HS-5 (cell line): ENCODE measurements around the gene SETD7.
"Not testable (repeated sequence)": the region's sequence is repeated elsewhere in the genome, so short reads cannot be mapped to it uniquely, and the experiment has no call there.

Source experiments
- DNase-seq: peaks from one replicate; pipeline ENCODE4 v3.0.0-alpha.2; 2012; ENCODE audit warnings: low read depth

Gene SETD7

DNA sequence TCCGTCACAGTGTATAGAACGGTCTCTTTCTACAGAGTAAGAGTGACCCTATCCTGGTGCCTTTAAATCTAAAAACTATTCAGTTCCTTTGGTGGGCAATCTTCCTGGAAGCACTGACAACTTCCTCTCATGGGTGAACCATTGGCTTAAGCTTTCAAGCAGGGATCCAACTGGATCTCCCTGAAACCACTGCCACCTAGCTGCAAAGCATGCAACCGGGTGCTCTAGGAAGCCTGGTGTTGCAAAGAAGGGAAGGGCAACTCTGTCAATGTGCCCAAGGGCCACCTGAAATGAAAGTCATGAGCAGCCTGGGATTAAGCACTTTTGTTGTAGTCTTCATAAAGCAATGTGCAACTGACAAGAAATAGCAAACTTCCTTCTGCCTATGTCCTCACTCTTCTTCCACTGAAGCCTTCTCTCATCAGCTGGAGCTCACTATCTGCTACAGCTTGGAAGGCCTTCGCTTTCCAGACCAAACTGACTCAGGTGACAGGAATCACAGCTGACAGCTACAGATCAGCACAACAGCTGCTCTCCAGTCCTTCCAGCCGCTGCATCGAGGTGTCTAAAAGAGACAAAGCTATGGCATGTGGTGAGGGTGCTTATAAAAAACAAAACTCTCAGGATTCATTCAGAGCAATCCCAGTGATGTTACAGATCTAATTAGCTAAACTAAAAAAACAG, 46.1 kb downstream of the SETD7 start:
- DNase-seq: no peak

DNA sequence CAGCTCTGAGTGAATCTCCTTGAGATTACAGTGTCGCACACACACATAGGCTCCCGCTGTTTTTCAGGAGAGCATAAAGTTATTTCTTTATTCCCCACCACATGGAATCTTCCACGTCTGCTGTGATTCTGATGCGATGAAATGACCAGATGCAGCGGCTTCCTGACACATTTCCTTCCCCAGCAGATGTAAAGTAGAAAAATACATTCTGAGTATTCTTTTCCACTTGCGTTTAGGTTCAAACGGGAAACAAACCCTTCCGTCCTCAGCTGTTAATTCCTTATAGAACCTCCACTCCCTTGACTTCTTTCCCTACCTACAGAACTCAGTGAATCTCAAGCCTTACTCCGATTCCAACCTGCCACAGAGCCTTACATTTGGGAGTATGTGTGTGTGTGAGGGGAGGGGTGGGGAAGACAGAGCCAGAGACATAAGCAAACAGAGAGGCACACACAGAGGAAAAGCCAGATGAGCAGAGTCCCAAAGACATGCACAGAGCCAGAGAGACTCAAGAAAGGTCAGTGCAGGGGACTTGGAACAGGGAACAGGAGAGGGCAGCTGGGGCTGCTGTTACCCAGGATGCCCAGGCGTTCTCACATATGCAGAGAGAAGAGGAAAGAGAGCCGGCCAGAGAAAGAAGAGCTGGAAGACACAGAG, 47.3 kb downstream of the SETD7 start:
- no peak for DNase-seq

DNA sequence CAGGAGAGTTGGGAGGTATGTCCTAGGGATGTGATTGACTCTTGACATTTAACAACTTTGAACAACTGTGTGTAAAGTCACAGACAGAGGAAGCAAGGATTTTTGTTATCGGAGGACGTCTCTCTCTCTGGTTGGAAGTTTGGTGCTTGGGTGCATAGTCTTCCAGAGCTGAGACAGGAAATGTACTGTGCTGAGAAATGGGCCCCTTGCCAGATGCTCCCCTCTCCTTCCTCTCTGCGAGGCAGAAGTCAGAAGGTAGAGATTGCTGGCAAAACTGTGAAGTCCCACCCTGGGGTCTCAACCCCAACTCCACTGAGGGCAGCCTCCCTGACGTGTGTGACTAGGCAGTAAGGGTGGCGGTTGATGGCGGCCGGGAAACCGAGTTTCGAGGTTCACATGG, 49.2 kb downstream of the SETD7 start:
- no peak for DNase-seq

DNA sequence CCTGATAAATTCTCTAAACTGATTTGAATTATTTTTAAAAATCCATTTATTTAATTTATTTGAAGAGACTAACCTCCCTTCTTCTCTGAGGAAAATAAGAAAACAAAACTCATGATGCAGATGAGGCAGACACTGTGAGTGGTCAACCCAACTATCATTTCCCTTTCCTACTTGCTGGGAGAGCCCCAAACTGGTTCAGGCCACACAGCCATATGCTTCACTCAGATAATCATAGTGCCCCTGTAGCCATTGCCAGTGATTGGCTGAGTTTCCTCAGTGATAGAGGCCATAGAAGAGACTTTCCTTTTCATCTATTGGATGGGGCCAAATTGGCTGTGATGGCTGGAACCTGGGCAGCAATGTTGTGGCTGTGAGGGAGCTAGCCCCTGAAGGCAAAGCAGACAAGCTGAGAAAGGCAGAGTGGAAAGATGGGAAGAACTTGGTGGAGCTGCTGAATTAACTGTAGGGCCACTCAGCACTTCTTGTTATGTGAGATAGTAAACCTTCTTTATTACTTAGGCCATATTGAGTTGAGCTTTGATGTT, 52.3 kb downstream of the SETD7 start:
- DNase-seq: no peak

DNA sequence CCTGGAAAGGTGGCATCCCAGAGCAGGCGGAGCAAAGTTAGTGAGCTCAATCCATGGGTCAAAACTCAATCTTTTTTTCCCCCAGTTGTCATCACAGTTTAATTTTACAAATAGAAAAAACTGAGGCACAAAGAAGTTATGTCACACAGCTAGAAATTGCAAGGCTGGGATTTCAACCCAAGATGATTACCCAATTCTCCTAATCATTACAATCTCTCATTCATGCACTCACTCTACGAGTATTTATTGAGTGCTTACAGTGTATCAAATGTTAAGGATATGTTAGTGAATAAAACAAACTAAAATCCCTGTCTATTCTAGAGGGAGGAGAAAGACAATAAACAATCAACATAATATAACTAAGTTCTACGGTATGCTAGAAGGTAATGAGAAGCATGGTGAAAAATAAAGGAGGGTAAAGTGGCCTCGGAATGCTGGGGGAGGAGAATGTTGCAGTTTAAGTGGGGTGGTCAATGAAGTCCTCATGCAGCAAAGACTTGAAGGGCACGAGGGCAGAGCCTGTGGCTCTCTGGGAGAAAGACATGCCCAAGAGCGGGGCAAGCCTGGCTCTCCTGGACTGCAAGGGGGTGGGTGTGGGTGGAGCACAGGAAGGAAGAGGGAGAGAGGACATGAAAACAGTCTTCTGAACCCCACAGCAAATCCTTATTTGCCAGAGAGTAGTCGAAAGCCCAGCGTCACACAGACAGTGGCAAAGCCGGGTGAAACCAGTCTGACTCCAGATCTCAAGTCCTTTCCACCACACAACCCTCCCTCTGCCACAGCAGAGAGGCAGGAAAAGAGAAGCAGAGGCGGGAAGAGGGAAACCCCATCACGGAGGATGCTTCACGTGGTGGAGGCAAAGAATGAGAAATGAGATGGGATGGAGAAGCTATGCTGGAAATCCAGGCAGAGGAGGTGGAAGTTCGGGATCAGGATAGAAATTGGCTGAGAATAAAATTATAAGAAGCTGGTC, 53.8 kb downstream of the SETD7 start:
- DNase-seq: no peak

DNA sequence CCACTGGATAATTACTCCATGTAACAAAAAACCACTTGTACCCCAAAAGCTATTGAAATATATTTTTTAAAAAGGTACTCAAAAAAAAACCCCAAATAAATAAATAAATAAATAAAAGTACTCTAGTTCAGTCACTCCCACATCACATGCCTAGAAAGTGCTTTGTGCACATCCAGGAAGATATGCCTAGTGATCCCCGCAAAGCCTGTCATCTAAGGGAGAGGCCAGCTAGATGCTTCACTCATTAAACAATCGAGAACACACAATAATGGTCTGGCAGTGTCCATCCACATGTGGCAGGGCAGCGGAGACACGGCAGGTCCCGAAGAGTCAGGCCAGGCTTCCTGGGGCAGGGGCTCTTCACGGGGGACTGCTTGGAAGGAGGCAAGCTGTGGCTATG, 54.5 kb downstream of the SETD7 start:
- no peak for DNase-seq

DNA sequence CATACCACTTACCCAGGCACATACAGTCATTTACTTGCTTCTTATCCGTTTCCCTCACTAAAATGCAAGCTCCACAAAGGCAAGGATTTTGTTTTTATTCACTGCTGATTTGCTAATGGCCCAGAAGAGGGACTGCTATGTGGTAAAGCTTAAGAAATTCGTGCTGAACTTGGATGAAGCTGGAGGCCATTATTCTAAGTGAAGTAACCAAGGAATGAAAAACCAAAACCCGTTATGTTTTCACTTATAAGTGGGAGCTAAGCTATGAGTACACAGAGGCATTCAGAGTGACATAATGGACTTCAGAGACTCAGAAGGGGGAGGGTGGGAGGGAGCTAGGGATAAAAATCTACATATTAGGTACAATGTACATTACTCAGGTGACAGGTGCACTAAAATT, 54.9 kb downstream of the SETD7 start:
- DNase-seq: no peak

DNA sequence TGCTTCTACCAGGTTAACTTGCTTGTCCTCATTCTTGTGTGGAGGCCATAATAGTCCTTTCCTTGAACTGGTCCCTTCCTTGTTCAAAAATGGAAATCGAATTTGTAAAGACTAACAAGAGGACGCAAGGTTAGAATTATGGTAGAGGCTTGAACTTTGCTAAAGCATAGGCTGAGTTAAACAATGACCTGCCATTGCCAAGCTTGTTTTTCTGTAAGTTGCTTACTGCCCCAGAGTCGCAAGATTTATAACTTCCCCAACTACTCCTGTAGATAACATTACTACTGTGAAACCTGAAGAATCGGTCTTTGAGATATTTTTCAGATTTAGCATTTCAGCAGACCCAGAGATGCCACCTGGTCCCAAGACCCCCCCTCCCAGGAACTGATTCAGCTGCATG, 56.8 kb downstream of the SETD7 start:
- no peak for DNase-seq

DNA sequence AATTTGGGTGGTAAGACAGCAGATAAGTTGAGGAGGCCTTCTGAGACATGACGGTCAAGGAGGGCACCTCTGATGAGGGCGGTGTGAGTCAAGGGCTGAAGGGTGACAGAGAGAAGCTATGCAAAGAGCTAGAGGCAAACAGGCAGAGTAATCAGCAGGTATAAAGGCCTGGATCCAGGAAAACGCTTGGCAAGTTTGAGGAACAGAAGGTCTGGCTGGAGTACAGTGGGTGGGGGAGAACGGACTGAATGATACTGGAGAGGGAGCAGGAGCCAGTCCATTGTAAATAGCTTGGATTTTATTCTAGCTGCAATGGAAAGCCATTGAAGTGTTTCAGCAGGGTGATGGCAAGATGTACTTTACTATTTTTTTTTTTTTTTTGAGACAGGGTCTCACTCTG, 62.8 kb downstream of the SETD7 start:
- DNase-seq: no peak

DNA sequence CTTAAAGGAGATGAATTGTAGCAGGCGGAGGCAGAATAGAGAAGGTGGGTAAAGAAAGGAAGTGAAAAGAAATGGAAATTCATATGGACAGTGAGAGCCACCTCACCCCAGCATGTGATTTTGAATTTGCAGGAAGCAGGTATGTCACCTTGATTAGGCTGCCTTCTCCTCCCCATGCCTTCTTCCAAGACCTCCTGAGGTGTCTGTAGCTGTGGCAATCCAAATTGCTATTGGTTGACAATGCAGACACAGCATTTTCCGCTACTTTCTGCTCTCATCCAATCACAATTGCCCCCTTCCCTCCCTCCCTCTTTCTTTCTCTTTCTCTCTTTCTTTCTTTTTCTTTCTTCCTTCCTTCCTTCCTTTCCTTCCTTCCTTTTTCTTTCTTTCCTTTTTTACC, 63.6 kb downstream of the SETD7 start:
- DNase-seq: no peak

DNA sequence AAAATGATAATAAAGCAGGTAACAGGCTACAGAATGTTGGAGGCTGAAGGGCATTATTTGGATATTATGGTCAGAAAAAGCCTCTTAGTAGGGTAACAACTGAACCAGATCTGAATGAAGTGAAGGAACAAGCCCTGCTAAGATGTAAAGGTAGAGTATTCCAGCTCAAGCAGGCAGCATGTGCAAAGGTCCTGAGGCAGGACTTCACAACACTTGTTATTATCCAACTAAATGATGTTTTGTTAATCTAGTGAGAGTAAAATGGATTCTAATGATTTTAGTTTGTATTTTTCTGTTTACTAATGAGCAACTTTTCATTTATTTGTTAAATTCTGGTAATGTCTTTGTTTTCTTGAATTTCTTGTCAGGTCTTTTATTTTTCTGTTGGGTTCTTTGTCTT, 66.4 kb downstream of the SETD7 start:
- DNase-seq: no peak

DNA sequence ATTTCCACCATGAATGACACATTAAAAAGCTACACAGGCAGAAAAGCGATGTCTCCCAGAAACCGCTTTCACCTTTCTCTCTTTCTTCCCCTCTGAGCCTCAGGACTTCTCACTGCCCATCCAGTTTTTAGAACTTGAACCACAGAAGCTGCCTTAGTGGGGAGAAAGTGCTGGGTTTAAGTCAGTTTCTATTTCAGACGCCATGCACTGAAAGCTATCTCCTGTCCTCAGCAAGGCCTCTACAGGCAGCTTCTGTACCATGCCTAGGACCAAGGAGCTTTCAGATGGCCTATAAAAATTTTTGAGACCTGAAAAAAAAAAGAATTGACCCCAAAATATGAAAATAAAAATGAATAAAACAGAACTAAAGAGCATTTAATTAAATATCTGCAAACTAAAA, 67.6 kb downstream of the SETD7 start:
- DNase-seq: no peak

DNA sequence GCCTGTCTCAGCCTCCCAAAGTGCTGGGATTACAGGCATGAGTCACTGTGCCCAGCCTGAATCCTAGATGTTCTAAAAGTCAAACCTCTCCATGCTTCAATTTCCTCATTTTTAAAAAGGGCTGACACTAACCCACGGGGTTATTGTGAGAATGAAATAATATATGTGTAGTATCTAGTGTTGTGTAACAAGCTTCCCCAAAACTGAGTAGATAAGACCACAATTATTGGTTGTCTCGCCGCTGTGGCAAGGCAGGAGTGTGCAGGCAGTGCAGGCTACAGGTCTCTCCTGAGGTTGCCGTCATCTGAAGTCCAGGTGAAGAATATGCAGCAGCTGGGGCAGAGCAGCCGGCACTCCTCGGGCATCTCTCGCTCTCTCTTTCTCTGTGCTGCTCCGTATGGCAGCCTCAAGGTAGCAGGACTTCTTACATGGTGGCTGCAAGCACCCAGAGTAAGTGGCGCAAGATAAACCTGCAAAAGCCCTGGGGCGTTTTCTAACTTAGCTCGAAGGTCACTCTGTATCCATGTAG, 71.2 kb downstream of the SETD7 start:
- no peak for DNase-seq

DNA sequence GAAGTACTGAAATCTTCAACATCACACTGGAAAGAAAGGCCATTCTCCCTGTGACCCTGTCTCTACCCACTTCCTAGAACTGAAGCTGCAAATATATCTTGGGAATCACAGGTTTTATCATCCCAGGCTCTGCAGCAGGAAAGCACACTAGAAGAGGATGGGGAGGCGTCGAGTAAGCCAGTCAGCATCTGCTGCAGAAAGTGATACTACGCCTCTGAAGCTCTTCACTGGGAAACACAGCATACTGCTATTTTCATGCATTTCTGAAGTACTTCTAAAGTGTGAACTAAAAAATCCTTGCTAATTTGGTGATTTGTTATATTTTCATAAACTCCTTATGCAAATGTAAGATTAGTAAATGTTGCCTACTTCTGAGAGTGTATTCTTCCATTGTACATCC, 73.0 kb downstream of the SETD7 start:
- DNase-seq: no peak

DNA sequence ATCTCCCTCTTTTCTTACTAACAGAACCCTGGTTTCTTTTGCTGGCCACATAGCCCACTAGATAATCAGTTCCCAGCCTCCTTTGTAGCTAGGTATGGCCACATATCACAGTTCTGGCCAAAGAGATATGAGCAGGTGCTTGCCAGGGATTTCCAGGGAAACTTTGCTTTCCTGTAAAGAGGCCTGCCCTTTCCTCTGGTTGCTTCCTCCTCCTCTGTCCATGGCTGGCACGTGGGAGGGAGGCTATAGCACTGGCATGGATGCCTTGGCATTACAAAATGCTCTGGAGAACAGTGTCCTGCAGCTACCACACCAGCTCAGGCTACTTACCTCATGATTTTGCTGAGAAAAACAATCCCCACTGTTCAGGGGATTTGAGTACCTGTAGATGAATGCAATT, 74.6 kb downstream of the SETD7 start:
- DNase-seq: no peak

DNA sequence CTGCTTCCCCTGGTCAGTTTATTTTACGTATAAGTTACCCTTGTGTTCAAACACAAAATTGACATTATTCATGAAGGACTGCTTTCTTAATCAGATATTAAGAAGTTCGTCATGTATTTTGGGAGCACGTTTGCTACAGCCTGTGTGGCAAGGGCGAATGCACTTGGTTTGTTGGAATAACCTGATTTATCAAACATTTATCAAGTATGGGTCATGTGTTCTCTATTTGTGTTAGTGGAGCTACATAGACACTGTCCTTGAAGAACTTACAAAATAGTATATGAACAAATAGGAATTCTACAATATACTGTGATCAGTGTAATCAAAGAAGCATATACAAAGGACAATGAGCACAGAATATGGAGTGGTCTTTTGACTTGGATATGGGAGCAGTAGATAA, 79.7 kb downstream of the SETD7 start:
- DNase-seq: no peak

DNA sequence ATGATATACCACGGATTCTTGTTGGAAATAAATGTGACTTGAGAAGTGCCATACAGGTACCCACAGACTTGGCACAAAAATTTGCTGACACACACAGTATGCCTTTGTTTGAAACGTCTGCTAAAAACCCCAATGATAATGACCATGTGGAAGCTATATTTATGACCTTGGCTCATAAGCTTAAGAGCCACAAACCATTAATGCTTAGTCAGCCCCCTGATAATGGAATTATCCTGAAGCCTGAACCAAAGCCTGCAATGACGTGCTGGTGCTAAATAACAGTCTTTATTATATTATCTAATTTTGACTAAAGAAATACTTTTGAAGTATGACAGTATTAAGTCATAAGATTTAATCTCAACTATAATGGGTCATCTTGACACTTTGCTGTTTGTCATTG, 83.2 kb downstream of the SETD7 start:
- no peak for DNase-seq

DNA sequence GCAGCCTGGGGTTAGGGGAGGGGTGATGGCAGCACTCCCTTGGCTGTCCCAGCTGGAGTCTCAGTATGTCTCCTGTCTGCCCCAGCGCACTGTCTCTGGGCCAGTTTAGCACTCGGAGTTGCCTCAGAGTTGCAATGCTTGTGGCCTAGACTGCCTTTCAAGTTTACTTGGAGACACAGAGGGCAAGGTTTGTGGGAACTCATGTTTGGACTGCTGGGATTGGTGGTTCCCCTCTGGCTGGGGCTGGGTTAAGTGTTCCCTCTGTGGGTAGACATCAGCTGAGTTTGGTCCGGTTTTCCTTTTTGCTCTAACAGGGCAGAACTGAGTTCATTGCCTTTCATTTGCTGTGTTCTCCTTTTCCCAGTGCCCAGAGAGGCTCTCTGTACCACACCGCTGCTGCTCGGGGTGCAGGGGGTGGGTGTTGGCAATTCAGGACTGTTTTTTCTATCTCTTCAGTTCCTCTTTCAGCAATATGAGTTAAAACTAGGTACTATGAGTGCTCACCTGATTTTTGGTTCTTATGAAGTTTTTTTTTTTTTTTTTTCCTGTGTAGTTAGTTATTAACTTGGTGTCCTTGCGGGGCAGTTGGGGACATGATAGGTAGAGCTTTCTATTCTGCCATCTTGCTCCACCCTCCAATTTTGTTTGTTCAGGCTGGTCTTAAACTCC, 84.9 kb downstream of the SETD7 start:
- no peak for DNase-seq

DNA sequence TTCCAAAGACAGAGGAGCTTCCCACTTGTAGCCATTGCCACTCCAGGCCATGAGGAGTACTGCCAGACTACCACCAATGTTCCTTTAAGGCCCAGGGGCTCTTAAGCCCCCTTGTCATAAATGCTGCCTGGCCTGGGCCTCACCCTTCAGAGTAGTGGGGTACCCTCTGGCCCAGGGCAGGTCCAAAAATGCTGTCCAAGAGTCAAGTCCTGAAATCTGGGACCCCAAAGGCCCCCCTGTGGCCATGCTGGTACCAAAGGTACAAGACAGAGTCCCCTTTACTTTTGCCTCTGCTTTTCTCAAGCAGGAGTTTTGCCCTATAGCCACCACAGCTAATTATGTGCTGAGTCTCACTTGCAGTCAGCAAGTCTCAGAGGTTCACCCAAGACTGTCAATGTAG, 85.7 kb downstream of the SETD7 start:
- DNase-seq: no peak

DNA sequence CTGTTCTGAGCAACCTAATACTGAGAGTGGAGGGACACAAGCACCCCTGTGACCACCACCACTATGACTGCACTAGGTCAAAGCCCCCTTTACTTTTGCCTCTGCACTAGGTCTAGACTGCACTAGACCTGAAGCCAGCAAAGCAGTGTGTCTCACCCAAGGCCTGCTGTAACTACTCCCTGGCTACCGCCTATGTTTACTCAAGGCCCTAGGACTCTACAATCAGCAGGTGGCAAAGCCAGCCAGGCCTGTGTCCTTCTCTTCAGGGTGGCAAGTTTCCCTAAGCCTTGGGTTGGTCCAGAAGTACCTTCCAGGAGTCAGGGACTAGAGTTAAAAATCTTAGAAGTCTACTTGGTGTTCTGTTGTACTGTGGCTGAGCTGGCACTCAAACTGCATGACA, 86.2 kb downstream of the SETD7 start:
- no peak for DNase-seq

DNA sequence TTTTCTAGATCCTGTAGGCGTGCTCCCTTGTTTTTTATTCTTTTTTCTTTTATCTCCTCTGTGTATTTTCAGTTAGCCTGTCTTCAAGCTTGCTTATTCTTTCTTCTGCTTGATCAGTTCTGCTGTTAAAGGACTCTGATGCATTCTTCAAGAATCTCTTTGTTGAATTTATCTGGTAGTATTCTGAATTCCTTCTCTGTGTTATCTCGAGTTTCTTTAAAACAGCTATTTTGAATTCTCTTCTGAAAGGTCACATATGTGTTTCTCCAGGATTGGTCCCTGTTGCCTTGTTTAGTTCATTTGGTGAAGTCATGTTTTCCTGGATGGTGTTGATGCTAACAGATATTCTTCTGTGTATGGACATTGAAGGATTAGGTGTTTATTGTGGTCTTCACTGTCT, 86.8 kb downstream of the SETD7 start:
- no peak for DNase-seq

DNA sequence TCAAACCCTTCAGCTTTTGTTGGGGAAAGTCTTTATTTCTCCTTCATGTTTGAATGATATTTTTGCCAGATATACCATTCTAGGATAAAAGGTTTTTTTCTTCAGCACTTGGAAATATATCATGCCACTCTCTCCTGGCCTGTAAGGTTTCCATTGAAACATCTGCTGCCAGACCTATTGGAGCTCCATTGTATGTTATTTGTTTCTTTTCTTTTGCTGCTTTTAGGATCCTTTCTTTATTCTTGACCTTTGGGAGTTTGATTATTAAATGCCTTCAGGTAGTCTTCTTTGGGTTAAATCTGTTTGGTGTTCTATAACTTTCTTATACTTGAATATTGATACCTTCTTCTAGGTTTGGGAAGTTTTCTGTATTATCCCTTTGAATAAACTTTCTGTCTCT, 87.3 kb downstream of the SETD7 start:
- not testable (repeated sequence) for DNase-seq
